T-helper 22 cell (primary cell): ENCODE data around the gene ZSWIM3.

Source experiments
- DNase-seq: peaks from one replicate; pipeline ENCODE4 v3.0.0-alpha.2; 2020; ENCODE audit warnings: low read depth

The ZSWIM3 gene

DNA sequence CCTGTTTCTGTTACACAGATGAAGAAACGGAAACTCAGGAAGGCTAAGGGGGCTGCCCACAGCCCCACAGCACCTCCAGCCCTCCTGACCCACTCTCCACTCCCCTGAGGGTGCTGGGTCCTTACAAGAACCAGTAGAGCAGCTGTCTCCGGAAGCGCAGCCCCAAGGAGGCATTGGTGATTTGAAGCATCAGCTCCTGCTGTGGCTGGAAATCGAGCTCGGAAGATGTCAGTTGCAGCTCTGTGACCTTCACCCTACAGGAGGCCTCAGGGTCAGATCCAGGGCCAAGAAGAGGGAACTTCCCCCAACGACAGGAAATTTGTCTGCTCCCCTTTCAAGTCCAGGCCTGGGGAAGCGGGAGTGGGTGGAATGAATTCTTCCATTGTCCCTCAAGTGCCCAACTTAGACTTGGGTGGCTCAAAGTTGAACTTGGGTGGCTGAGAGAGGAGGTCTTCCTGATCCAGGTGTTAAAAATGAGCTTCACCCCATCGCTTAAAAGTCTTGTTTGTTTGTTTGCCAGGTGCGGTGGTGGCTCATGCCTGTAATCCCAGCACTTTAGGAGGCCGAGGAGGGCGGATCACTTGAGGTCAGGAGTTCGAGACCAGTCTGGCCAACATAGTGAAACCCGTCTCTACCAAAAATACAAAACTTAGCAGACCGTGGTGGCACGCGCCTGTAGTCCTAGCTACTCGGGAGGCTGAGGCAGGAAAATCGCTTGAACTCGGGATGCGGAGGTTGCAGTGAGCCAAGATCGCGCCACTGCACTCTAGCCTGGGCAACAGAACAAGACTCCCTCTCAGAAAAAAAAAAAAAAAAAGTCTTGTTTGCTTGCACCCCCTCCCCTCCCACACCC lies 52.6 kb downstream of the ZSWIM3 start:
- no peak for DNase-seq

DNA sequence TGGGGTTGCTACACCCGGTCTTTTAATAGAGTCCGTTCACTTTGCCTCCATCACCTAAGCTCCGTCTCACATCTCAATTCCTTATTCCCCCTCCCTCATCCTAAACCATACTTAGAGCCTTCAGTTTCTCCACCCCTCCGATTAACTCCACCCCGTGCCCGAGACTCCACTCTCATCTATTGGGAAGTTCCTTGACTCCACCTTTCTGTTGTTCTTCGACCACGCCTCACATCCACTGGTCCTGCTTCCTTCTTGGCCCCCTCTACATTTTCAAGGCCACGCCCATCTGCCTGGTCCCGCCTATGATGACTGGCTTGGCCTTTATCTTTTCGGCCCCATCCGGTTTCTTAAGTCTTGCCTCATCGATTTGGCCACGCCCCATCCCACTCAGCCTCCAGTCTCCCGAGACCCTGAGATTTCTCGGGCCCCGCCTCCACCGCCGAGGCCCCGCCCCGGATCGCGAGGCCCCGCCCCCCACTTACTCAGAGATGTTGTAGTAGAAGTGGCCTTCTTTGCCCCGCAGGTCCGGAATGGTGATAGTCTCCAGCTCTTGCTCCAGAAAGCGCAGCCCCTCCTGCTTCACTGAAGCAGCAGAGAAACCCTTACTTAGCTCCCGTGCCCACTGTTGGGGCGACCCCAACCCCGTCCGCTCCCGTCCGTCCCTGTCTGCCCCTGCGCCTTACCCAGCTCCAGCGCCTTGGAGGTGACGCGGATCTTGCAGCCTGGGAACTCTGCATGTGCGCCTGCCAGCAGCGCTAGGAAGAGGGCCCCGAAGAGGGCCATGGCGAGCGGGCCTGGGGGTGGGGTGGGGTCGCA lies 53.5 kb downstream of the ZSWIM3 start:
- DNase-seq: peak; percentile 77

DNA sequence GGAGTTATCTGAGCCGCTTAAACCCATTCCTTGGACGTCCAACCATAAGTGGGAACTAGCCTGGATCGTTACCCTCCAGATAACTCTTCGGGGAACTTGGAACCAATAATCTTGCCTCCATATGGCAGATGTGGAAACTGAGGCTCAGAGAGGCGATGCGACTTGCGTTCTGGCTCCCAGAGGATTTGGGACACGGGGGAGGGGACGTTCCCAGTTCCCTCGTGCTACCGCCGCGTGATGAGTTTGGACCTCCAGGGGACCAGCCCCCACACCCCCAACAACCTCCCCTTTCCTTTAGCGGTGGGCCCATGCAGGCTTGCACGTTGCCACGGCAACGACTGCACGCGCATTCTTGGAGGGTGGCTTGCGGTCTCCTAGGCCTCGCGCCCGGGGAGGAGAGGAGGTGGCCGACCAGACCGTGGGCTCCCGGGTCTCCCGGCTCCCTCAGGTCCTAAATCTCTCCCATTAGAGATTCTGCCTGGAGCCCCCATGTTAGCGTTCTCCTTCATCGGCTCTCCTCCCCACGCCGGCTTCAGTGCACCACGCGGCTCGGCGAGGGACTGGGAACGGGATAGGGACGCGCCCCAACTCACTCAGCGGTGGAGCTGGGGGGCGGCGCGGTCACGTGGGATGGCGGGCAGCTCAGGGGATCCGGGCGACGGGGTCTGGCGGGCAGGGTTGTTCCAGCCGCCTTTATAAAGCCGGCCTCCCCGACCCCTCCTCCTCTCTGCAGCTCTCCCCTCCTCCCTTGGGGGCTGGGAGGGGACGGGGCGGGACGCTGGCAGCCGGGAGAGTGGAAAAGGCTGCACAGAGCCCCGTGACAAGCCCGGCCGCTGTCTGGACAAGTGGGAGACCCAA lies 54.3 kb downstream of the ZSWIM3 start, which contains the start of gene PLTP:
Gene PLTP (minus strand): TSS at position 670 of the 858 bp plus-strand sequence. CDS start 703 bp downstream, outside the sequence.
- DNase-seq: no peak

DNA sequence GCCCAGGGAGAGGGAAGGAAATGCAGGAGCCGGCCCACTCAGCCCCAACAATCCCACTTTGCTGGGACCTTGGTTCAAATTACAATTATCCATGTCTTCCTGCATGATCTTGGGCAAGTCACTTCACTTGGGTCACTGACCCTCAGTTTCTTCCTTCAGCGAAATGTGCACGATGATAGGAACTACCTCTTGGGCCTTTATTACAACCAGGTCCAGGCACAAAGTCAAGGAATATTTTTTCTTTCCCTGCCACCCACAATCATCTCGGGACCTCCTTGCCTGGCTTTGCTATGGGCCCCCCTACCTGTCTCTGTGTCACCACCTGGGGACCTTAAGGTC lies 54.9 kb downstream of the ZSWIM3 start:
- DNase-seq: no peak

DNA sequence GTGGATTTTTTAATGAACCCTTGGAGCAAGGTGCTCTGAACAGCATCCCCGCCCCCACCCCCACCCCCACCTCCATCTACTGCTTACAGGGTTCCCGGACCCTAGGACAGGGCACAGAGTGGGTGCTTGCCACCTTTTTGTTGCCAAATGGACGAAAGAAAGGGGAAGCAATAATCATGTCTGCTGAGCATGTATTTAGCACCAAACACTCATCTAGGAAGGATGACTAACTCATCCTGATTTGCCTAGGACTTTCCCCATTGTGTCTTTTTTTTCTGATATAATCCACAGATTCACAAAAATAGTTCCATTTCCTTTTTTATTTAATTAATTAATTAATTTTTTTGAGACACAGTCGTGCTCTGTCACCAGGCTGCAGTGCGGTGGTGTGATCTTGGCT lies 55.7 kb downstream of the ZSWIM3 start:
- no peak for DNase-seq

DNA sequence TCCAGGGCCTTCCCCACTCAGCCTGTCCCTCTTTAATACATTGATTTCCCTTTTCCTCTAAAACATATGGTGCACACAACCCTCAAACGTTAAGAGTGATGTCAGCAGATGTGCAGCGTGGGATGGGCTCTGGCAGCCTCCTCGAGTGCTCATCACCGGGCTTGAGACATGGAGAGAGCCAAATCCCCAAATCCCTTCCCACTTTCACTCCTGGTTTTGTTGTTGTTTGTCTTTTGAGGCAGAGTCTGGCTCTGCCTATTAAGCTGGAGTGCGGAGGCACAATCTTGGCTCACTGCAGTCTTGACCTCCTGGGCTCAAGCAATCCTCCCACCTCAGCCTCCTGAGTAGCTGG lies 60.4 kb downstream of the ZSWIM3 start:
- DNase-seq: no peak

DNA sequence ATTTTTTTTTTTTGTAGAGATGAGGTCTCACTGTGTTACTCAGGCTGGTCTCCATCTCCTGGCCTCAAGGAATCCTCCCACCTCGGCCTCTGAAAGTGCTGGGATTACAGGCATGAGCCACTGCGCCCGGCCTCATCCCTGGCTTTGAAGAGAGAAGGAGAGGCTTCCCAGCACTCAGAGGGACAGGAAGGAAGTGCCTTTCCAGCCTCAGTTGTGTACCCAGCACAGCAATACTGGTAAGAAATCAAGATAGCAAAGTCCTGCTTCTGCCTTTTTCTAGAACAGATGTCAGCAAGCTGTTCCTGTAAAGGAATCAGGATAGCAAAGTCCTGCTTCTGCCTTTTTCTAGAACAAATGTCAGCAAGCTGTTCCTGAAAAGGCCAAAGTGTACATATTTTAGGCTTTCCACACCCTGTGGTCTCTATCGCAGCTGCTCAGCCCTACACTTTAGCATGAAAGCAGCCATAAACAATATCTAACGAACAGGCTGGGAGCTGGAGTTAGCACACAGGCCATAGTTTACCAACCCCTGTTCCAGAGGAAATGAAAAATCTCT lies 60.8 kb downstream of the ZSWIM3 start:
- DNase-seq: no peak

DNA sequence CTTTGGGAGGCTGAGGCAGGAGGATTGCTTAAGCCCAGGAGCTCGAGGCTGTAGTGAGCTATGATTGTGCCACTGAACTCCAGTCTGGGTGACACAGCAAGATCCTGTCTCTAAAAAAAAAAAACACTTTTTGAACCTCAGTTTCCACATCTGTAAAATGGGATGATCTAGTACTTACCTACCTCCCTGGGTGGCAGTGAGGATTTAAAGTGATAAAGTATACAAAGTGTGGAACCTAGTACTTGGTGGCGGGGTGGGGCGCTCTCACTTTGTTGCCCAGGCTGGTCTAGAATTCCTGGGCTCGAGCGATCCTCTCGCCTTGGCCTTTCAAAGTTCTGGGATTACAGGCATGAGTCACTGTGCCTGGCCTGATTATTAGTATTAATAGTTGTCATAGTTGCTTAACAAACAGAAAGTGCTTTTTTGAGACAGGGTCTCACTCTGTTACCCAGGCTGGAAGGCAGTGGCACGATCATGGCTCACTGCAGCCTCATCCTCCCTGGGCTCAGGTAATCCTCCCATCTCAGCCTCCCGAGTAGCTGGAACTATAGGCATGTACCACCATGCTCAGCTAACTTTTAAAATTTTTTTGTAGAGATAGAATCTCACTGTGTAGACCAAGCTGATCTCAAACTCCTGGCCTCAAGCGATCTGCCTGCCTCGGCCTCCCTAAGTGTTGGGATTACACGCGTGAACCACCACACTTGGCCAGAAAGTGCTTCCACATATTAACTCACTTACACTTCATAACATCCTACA lies 61.5 kb downstream of the ZSWIM3 start:
- DNase-seq: no peak

DNA sequence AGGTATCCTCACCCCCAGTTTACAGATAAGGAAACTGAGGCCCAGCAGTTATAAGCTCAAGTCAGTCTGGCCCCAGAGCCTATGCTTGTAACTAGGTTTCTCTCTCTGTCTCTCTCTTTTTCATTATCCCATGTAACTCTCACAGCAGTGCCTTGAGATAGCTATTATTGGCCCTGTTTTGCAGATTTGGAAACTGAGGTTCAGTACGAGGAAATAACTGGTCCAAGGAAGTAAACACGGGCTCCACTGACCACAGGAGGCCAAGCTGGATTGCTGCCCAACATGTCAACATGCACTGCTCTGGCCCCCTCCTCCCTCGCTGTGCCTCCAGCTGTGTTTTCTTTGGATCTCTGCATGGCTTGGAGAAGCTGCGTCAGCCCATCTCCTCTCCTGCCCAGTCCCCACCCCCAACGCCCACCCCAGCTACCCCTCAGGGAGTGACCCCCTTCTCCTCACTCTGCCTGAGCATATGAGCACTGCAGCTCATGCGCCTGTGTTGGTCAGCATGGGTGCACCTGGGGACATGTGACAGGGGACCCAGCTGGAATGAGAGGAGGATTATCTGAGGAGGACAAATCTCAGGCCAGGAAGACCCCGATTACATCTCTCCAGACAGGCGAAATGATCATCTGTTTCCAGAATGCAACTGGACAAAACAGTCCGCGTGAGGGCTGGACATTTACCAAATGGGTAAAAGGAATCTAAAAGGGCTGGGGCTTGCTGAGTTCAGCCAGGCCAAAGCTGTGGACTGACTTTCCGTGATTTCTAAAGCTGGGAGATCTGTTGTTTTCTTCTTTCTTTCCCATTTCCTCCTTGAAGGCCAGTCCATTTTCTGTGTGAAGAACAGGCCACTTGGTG lies 62.4 kb downstream of the ZSWIM3 start:
- DNase-seq: no peak

DNA sequence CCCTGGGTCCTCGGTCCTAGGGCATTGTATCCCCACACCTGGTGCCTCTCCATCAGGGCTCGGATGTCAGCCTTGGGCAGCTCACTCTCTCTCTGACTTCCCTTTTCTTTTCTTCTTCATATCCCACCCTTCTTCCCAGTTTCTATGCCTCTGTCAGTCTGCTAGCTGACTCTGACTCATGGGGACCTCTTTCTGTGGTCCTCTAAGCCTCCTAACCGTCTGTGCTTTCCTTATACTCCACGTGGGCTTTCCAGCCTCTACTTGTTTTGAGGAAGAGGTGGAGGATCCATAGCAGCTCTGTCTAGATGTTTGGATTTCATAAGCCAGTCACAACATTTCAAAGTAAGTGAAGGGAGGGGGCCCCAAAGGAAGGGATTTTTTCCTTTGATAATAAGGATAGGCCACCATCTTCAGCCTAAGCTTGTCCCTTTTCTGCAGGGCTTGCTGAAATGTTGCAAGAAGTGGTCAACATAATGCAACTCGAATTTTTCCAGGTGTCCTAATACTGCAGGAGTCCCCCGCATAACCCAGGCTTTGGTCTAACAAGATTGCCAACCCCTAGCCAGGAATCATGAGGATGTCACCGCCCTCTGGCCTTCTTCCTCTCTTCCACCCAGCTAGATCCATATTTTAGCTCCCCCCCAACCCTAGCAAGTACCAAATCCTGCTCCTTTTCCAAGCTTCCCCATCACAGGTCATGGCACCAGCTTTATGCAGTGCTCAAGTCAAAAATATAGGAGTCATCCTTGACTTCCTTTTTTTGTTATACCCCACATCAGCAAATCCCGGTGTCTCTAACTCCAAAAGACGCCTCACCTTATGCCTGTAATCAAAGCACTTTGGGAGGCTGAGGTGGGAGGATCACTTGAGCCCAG lies 63.3 kb downstream of the ZSWIM3 start:
- DNase-seq: no peak

DNA sequence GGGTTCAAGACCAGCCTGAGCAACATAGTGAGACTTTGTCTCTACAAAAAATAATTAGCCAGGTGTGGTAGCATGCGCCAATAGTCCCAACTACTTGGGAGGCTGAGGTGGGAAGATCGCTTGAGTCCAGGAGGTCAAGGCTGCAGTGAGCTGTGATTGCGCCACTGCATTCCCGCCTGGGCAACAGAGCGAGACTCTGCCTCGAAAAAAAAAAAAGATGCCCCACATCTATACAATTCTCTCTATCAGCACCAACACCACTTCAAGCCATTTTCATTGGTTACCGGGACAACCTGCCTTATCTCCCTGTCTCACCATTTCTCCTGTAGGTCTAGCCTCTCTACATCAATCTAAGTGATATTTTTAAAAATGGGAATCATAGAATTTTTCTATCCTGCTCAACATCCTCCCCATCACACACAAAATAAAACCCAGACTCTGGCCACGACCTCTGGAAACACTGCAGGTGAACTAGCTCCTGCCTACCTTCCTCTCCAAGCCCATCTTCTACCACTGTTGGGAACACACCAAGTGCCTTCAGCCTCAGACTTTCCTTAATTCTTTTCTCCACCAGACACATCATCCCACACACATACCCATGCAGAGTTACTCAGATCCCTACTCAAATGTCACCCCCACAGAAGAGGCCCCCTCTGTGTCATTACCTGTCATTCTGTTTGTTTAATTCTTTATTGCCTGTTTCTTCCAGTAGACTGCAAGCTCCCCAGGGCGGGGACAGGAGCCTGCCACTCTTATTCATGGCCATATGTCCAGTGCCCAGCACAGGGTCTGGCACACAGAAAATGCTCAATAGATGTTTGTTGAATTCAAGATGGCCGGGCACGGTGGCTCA lies 64.1 kb downstream of the ZSWIM3 start:
- no peak for DNase-seq

DNA sequence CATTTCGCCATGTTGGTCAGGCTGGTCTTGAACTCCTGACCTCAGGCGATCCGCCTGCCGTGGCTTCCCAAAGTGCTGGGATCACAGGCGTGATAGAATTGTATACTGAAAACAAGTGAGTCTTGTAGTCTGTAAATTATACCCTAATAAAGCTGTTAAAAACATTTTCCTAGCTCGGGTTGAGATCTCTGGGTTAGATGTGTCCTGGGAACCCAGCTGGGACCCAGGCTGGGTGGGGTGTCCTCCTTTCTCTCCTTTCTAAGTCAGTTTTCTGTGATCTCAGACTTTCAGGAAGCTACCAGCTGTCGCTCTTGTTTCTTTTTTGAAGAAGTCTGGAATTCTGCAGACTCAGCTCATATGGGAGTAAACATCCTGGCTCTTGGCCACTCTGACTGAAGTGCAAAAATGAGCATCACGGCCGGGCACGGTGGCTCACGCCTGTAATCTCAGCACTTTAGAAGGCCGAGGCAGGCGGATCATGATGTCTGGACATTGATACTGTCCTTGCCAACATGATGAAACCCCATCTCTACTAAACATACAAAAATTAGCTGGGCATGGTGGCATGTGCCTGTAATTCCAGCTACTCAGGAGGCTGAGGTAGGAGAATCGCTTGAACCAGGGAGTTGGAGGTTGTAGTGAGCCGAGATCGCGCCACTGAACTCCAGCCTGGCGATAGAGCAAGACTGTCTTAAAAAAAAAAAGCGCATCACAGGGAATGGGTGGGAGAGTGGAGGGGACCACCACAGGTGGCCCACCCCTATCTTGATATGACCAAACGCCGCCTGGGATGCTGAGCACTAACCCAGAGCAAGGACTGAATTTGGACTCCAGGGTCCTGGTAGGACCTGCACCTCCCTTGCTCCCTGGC lies 67.2 kb downstream of the ZSWIM3 start:
- no peak for DNase-seq

DNA sequence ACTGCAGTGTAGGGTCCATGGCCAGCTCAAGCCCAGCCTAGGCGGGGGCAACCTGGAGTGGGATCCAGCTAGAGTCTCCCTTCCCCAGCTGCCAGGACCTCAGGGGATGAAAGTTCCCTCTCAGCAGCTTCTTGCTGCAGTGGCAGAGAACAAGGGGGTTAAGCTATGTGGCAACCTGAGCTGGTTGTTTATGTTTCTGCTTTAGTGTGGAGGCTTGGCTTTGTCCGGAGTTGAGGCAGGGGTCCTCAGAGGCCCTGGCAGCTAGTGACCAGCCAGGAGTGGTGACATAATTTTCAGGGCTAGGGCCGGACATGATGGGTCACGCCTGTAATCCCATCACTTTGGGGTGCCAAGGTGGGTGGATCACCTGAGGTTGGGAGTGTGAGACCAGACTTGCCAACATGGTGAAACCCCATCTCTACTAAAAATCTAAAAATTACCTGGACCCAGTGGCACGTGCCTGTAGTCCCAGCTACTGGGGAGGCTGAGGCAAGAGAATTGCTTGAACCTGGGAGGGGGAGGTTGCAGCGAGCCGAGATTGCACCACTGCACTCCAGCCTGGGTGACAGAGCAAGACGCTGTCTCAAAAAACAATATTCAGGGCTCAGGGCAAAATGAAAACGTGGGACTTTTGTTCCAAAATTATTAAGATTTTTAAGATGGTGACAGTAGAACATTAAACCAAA lies 68.5 kb downstream of the ZSWIM3 start:
- DNase-seq: no peak

DNA sequence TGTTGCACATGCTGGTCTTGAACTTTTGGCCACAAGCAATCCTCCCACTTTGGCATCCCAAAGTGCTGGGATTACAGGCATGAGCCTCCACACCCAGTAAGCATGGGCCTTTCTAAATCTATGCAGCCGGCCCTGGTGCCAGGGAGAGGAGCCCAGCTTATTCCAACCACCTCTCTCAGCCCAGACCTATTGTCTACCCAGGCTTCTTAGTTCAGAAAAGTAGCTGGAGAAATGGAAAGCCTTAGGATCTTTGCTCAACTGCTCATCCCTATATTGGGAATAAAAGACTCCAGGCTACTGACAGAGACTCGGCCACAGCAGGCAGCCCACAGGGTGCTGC lies 69.3 kb downstream of the ZSWIM3 start:
- DNase-seq: no peak

DNA sequence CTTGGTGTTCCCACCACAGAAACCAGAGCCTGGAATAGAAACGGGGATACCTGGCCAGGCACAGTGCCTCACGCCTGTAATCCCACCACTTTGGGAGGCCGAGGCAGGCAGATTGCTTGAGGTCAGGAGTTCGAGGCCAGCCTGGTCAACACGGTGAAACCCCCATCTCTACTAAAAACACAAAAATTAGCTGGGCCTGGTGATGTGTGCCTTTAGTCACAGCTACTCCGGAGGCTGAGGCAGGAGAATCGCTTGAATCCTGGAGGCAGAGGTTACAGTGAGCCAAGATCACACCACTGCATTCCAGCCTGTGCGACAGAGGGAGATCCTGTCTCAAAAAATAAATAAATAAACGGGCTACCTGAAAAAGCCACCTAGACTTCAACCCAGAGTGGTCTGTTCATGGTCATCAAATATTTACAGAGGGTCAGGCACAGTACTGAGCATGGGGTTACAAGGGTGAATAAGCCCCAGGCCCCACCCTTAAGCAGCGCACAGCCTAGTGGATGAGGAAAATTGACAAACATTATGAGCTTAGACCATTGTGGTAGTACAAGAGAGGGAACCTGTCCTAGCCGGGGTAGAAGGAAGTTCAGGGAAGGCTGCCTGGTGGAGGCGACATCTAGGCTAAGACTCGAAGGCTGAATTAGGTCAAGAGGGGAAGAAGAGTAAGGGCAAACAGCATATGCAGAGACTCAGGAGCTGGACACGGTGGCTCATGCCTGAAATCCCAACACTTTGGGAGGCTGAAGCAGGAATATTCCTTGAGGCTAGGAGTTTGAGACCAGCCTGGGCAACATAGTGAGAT lies 69.9 kb downstream of the ZSWIM3 start:
- no peak for DNase-seq
